Glutamatergic neuron (in vitro differentiated cells): ENCODE data around the gene UGT1A1. TPM values are rescaled to one million over a fixed set of nuclear protein-coding genes. Genes with fewer than 3 reads are reported as not detected.

Experiments
- DNase-seq: peaks from one replicate; pipeline ENCODE4 v3.0.0; 2022
- H3K27ac Mint-ChIP-seq: one replicate; pipeline ENCODE4 v1.8.0; 2020; ENCODE audit warnings: mild to moderate bottlenecking, mixed read lengths, inconsistent platforms; ENCODE audit not compliant: unreplicated experiment
- H3K27me3 Mint-ChIP-seq: one replicate; pipeline ENCODE4 v1.8.0; 2020; ENCODE audit warnings: mild to moderate bottlenecking, moderate library complexity, mixed read lengths, inconsistent platforms; ENCODE audit not compliant: unreplicated experiment
- H3K36me3 Mint-ChIP-seq: one replicate; pipeline ENCODE4 v1.8.0; 2020; ENCODE audit warnings: mild to moderate bottlenecking, mixed read lengths, inconsistent platforms; ENCODE audit not compliant: unreplicated experiment
- H3K4me1 Mint-ChIP-seq: one replicate; pipeline ENCODE4 v1.8.0; 2020; ENCODE audit warnings: mild to moderate bottlenecking, low read depth, mixed read lengths, inconsistent platforms; ENCODE audit not compliant: unreplicated experiment
- H3K4me3 Mint-ChIP-seq: one replicate; pipeline ENCODE4 v1.8.0; 2020; ENCODE audit warnings: mild to moderate bottlenecking, mixed read lengths, inconsistent platforms; ENCODE audit not compliant: unreplicated experiment
- H3K9me3 Mint-ChIP-seq: one replicate; pipeline ENCODE4 v1.8.0; 2020; ENCODE audit warnings: mild to moderate bottlenecking, moderate library complexity, mixed read lengths, inconsistent platforms; ENCODE audit not compliant: unreplicated experiment
- total RNA-seq: library from RNA; stranded (reverse); fragmentation: NEBNext Ultra II Directional; extraction: Animal tissue kit (Norgen Biotek cat#: 25700); gene quantifications from one replicate; pipeline ENCODE4 v1.2.1, GENCODE V29; 2021; ENCODE audit not compliant: unreplicated experiment
- TF ChIP-seq, protein P1 (sequence below): fragments of 200-600 bp; sonication (generic); IDR thresholded peaks from one replicate; pipeline ENCODE4 v1.5.0; 2021; ENCODE audit not compliant: partially characterized antibody, unreplicated experiment

The UGT1A1 gene
- total RNA-seq, 1 donor from 2014 or later, result not detected

DNA sequence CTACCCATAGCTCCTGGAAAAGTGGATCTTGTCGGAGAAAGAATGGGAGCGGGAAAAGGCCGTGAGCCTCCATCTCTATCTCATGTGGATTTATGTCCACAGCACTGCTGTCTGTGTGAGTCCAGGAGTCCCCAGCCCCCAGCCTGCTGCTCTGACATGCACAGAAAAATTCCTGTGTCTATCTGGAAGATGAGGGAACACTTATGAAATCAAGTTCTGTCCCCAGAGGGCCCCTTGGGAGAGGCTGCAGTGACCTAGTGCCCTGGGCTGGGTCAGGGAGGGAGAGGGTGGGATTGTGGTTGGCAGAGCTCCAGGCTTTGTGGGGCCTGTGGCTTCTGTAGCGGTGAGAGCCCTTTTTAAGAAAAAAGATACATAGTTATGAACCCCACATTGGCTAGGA is 56.7 kb downstream of the UGT1A1 start:
- Mint-ChIP-seq H3K4me3 (no peak overlapping the region), H3K4me1 (peaks cover 3% of the 10 kb centered on the region), H3K36me3 (no peaks in the 10 kb centered on the region), H3K27me3 (peaks cover 7% of the 10 kb centered on the region), H3K9me3 (peaks cover 4% of the 10 kb centered on the region), H3K27ac (no peak overlapping the region)
- TF ChIP-seq, protein P1, sequence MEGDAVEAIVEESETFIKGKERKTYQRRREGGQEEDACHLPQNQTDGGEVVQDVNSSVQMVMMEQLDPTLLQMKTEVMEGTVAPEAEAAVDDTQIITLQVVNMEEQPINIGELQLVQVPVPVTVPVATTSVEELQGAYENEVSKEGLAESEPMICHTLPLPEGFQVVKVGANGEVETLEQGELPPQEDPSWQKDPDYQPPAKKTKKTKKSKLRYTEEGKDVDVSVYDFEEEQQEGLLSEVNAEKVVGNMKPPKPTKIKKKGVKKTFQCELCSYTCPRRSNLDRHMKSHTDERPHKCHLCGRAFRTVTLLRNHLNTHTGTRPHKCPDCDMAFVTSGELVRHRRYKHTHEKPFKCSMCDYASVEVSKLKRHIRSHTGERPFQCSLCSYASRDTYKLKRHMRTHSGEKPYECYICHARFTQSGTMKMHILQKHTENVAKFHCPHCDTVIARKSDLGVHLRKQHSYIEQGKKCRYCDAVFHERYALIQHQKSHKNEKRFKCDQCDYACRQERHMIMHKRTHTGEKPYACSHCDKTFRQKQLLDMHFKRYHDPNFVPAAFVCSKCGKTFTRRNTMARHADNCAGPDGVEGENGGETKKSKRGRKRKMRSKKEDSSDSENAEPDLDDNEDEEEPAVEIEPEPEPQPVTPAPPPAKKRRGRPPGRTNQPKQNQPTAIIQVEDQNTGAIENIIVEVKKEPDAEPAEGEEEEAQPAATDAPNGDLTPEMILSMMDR, result no peak
- DNase-seq, result no peak

DNA sequence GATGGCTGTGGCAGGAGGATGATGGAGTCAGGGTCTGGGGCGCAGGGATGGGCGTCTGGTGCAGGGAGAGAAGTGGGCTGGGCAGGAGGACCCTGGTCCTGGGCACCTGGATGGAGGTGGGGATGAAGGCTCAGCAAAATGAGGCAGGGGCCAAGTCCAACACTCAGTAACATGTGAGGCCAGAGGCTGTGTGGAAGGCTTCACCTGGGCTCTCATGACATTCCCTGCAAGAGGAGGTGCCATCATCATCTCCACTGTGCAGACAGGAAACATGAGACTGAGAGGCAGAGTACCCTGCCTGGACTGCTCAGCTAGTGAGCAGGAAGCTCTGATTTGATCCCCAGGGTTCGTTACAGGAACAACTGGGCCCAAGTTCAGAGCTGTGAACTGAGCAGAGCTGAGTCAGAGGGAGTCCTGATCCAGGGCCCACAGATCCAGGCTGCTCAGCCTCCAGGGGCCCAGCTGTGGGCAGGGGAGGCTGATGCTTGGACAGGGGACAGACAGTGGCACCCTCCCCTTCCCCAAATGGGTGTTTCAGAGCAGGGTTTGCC is 57.4 kb downstream of the UGT1A1 start:
- no peak overlapping the region for H3K4me3 Mint-ChIP-seq
- peaks cover 4% of the 10 kb centered on the region for H3K9me3 Mint-ChIP-seq
- H3K27ac Mint-ChIP-seq, result no peak overlapping the region
- no peaks in the 10 kb centered on the region for H3K36me3 Mint-ChIP-seq
- H3K27me3 Mint-ChIP-seq, result peaks cover 7% of the 10 kb centered on the region
- no peak for DNase-seq
- peaks cover 3% of the 10 kb centered on the region for H3K4me1 Mint-ChIP-seq
- TF ChIP-seq, protein P1, result no peak

DNA sequence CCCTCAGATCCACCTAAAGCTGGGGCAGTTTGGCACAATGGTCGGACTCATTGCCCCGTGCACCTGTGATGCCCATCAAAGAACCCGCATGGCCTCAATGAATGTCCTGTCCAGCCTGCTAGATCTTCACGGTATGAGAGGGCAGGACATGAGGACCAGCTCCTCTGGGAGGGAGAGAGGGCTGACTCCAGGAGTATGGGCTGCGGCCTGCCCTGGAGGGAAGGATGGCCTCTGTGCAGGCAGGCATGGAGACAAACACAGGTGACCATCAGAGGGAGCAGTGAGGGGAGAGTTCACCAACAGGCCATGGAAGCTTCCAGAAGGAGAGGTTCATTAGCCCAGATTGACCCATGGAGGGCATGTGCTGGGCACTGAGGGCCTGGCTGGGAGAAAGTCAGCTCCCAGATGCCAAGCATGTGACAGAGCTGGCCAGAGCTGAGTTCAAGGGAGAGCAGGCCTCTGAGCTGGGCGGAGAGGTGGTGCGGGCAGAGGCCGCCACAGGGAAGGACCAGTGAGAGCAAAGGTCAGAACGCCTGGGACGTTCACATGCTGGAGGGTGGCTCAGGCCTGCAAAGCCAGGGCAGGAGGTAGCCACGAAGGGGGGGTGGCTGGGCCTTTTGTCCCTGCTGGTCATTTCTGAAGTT is 58.0 kb downstream of the UGT1A1 start:
- Mint-ChIP-seq H3K4me3 (no peak overlapping the region), H3K27me3 (peaks cover 7% of the 10 kb centered on the region), H3K27ac (no peak overlapping the region), H3K36me3 (no peaks in the 10 kb centered on the region), H3K4me1 (peaks cover 3% of the 10 kb centered on the region), H3K9me3 (peaks cover 4% of the 10 kb centered on the region)
- no peak for DNase-seq
- TF ChIP-seq, protein P1, result no peak

DNA sequence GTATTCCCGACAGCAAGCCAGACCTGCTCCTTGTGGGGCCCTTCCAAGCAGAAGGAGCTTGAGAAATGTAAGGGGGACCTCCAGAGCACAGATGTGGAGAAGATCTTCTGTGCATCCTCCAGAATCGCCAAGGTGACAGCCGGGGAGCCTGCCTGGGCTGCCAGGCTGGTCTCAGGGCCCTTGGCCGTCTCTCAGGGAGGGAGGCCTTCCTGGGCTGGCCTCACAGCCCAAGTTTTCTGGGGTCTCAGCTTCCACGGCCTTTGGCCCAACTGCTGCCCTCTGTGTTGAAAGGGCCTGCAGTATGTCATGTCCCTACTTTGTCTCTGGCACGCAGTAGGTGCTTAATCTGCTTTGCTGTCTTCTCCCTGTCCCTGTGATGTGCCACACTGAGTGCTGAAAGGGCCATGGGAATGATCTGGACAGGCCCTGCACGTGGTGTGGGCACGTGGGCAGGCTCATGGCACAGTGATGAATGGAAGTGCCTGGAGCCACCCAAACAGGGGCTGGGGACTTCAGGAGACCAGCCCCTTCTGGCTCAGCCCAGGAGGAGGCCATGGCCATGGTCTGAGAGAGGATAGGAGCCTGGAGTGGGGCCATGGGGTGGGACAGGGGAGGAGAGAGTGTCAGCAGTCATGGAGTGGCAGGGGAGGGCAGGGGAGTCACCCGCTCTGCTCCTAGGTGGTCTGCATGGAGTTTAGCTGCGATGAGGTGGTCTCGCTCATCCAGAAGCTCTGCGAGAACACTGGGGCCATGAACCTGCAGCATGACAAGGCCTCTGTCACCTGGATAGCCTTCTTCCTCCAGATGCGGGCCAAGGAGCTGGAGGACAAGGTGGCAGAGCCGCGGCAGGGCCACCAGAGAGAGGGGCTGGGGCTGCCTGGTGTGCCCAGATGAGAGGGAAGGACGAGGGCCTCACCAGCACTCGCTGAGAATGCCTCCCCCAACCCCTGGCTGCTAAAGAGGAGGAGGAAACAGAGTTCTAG is 58.9 kb downstream of the UGT1A1 start:
- Mint-ChIP-seq H3K27me3 (peaks cover 7% of the 10 kb centered on the region), H3K36me3 (no peaks in the 10 kb centered on the region), H3K9me3 (peaks cover 4% of the 10 kb centered on the region), H3K4me3 (no peak overlapping the region), H3K27ac (no peak overlapping the region), H3K4me1 (peaks cover 3% of the 10 kb centered on the region)
- TF ChIP-seq, protein P1, result no peak
- DNase-seq, result no peak
